Stimulated activated CD4-positive, alpha-beta T cell treated with anti-CD3 and anti-CD28 coated beads, Interleukin-15, amount 100 ng/mL, for 24 hours (primary cell): ENCODE measurements around the gene XRCC1.
"Not testable (repeated sequence)": the region's sequence is repeated elsewhere in the genome, so short reads cannot be mapped to it uniquely, and the experiment has no call there.

Experiments used
- DNase-seq: peaks from one replicate; pipeline ENCODE4 v3.0.0-alpha.2; 2020

Gene XRCC1

DNA sequence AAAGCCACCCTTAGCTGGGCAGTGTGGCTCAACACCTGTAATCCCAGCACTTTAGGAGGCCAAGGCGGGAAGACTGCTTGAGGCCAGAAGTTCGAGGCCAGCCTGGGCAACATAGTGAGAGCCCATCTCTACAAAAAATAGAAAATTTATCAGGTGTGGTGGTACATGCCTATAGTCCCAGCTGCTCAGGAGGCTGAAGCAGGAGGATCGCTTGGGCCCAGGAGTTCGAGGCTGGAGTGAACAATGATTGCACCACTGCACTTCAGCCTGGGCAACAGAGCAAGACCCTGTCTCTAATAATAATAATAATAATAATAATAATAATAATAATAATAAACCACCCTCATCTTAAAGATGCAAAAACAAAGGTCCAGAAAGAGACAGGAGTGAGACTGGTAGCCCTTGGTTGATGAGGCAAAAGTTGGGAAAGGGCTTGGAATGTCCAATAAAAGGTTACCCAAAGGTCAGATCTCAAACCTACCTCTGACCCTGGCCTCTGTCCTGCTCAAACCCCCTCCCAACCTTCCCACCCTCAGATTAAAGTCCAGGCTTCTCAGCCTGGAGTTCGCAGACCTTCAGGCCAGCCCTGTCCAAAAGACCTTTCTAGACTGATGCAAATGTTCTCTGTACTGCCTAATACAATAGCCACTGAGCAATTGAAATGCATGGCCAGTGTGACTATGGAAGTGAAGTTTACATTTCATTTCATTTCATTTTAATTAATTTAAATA lies 33.2 kb downstream of the XRCC1 start:
- DNase-seq = no peak

DNA sequence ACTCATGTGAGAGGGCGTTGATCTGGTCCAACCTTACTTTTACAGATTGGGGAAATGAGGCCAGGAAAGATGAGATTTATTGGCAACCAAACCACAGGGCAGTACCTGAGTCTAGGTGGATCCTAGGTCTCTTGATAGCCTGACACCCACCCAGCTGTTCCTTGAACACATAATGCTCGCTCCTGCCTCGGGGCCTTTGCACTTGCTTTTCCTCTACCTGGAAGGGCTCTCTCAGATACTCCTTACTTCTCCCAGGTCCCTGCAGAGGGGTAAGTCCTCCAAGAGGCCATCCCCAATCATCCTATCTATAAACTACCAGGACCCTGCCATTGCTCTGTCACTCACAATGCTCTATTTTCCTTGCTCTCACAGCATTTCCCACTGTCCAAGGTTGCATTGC lies 34.9 kb downstream of the XRCC1 start:
- no peak for DNase-seq

DNA sequence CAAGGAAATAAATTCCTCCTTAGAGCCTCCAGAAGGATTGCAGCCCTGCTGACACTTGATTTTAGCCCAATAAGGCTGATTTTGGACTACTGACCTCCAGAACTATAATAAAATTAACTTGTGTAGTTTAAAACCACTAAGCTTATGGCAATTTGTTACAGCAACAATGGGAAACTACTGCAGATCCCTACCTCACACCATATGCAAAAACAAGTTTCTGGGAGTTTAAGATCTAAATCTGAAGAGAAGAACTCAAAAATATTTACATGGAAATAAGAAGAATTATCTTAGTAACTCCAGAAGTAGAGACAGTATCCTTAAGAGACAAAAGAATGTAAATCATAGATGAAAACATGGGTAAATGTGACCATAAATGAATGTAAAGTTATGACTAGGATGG lies 36.4 kb downstream of the XRCC1 start:
- DNase-seq = no peak

DNA sequence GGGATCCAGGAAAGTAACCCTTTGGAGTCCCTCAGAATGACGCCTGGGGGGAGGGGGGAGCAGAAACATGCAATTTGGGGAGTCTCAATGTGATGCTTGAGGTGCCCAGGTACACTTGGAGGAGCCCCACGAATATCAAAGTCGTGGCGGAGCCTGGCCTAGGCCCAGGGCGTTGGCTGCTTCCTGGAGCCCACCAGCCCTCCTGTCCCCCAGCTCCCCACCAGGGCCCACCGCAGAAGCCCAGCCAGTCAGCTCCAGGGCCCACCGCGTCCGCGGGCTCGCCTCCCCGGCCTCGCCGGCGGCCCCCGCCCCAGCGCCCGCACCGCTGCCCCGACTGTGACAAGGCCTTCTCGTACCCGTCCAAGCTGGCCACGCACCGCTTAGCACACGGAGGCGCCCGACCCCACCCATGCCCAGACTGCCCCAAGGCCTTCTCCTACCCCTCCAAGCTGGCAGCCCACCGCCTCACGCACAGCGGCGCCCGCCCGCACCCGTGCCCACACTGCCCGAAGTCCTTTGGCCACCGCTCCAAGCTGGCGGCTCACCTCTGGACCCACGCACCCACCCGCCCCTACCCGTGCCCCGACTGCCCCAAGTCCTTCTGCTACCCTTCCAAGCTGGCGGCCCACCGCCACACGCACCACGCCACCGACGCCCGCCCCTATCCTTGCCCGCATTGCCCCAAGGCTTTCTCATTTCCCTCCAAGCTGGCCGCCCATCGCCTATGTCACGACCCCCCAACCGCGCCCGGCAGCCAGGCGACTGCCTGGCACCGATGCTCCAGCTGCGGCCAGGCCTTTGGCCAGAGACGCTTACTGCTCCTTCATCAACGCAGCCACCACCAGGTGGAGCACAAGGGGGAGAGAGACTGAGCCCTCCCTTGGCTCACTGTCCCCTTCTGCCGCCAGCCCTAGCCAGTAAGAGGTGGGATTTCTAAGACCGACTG lies 40.2 kb downstream of the XRCC1 start:
- peak; percentile 37 for DNase-seq

DNA sequence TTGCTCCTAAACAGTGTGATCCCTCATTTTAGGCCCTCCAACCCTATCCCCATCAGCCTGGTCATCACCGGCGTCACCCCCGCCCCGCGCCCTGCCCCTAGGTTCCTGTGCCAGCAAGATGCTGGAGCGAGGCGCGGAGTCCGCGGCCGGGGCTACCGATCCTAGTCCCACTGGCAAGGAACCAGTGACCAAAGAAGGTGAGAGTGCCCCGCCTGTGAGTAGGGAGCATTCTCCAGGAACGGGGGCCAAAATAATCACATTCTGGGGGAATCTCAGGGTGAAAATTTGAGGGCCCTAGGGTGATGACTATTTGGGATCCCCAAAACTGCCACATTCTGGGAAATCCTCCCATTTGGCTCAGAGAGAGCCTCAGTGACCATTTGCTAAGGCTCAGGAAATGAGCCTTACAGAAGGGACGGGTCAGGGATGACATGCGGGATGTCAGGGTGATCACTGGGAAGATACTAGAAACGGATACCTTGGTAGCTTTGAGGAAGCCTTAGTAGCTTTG lies 41.0 kb downstream of the XRCC1 start:
- DNase-seq = no peak

DNA sequence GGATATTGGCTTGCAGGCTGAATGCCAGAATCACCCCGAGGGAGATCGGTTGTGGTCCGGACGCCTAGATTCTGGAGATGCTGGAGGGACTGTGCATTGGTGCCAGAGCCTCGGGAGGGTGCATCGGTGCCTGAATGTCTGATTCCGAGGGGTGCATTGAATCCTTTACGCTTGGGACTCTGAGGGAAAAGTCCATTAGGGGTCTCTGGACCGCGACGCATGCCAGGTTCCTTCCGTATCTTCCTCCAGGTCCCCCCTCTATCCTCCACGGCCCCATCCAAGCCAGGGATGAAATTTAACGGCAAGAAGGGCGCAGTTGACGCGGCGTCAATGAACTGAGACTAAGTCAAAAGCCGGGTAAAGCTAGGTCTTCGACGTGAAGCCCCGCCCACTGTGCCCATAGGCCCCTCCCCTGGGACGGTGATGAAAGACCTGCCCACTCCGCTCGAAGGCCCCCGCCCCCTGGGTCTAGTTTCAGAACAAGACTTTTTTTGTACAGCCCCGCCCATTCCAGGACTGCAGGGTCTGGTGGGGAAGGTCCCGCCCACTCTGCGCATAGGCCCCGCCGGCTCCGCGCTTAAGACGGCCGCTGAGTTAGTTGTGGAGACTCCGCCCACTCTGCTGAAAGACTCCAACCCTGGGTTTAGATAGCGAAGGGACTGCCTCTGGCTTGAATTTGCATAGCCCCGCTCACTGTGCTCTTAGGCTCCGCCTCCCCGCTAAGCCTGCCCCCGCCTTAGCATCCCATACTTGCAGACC lies 41.6 kb downstream of the XRCC1 start:
- peak; percentile 97 for DNase-seq

DNA sequence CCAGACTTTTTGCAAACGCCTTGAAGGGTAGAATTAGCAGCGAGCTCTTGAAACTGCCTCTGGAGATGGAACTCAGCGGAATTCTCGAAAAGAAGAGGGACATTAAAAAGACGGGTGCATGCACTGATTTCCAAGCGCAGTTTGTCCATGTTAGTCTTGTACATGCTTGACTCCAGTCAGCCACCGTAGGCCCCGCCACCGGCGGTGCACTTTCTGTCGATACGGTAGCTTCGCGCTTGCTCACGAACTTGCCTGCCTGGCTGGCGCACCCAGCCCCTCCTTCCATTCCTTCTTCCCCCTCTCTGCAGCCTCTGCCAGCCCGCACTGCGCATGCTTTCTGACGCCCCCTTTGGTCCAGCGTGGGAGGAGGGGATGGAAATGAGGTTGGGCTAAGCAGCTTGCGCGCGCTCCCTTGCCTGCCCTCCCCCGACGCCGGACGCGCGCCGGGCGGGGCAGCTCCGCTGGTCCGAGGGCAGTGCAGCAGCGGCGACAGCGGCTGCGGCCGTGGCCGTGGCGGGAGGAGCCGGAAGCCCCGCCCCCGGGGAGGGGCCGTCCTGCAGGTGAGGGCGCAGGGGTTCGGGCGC lies 42.3 kb downstream of the XRCC1 start, which contains the start of gene ZNF575:
ZNF575 (plus strand) TSS at position 227 of the 584 bp plus-strand sequence. CDS start 1,235 bp downstream, outside the sequence.
- DNase-seq = peak; percentile 92

DNA sequence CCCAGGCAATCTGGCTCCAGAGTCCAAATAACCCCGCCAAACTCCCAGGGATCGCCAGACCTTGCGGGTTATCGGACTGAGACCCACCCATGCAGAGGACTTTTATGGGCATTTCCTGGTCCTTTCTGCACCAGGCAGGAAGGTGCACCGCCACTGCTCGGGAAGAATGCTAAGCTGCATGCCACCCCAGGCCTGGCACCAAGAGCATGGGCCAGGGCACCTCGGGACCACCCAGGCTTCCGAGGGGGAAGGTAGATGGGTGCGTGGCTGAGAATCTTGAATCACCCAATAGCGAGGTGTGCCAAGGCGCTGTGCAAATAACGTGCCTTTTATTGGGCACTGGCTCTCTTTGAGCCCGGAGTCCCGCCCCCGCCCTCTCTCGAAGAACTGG lies 42.8 kb downstream of the XRCC1 start:
- DNase-seq = no peak

DNA sequence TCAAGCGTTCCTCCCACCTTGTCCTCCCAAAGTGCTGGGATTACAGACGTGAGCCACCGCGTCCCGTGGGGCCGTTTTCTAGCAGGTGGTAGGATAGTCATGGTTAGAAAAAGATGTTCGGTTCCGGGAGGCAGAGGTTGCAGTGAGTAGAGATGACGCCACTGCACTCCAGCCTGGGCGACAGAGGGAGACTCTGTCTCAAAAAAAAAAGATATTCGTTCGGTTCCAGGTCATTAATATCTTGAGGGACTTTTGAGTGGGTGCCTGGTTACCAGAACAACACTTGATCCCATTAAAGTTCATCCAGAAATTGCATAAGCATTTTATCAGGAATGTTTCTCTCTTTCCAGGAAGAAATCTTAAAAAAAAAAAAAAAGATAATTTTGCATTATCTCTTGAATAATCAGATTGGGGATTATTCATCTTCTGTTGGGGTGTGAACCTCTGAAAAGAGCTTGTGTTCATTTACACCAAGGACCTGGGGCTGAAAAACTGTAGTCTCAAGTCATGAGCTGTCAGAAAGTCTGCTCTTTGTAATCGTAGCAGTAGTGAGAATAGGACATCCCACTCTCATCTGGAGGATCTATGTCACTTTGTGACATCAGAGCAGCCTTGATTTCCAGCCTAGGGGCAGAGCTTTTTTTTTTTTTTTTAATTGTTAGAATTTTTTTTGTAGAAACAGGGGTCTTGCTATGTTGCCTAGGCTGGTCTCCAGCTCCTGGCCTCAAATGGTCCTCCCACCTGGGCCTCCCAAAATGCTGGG lies 47.3 kb downstream of the XRCC1 start:
- peak; percentile 9 for DNase-seq

DNA sequence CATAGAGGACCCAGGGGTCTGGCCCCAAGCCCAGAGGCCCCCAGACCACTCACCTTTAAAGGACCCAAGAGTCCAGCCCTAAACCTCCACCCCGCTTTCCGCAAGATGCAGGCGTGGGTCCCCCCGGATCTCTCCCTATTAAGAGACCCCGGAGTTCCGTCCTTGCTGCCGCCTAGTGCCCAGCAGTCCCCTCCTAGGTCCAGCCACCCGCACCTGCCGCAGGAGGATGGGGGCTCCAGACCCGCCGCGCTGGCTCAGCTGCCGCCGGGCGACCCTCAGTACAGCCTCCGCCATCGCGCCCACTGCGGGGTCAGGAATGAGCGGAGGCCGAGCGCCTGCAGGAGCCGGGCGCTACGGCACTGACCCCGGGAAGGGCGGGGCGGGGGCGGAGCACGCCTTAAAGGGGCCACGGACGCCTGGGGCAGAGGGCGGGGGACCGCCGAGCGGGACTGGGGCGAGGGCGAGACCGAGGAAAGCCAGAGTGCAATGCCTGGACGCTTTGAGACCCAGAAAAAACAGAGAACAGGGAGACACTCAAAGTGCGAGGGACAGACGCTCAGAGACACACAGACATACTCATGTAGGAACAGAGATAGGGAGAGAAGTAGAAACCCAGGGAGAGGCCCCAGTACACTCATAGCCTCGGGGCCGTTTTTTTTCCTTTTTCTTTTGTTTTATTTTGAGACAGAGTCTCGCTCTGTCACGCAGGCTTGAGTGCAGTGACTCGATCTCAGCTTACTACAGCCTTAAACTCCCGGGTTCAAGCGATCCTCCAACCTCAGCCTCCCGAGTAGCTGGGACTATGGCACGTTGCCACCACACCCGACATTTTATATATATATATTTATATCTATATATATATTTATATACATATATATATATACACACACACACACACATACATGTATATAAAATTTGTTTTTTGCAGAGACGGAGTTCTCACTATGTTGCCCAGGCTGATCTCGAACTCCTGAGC lies 48.2 kb downstream of the XRCC1 start, which contains the start of gene ETHE1:
ETHE1 (minus strand) TSS at position 318 of the 976 bp plus-strand sequence; CDS start at position 294, 24 bp downstream.
- DNase-seq = peak; percentile 90

DNA sequence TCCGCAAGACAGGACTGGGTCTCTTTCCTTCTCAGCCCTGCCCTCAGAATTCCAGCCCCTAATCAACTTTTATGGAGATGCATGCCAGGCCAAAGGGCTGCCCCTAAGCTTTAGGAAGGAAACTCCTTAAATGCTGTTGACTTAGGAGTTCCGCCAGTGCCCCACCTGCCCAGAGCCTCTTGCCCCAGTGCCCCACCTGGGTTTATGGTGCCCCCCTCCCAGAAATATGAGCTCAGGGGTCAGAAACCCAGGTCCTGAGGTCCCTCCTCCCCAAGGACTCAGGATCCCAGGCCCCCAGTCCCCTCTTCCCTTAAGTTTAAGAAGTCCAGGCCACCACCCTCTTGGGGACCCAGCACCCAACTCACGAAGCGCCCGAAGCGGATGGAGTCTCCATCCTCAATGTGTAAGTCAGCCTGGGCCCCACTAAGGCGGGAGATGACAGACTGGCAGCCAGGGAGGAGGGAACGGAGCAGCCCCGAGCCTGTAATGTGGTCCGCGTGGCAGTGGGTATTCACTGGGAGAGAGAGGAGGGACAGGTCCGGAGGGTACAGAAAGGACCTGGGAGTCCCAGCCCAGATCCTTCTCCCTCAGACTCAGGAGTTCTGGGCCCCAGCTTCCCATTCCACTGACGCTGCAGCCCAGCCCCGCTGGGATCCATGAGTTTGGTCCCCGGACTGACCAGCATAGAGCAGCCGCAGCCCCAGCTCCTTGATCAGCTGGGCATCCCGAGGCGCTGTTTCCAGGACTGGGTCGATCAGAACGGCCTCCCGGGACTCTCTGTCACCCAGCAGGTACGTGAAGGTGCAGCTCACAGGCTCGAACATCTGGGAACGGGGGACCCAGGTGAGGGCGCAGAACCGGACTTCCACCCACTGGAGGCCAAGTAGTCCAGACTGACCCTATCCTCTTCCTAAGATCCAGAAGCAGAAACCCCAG lies 49.2 kb downstream of the XRCC1 start:
- peak; percentile 59 for DNase-seq

DNA sequence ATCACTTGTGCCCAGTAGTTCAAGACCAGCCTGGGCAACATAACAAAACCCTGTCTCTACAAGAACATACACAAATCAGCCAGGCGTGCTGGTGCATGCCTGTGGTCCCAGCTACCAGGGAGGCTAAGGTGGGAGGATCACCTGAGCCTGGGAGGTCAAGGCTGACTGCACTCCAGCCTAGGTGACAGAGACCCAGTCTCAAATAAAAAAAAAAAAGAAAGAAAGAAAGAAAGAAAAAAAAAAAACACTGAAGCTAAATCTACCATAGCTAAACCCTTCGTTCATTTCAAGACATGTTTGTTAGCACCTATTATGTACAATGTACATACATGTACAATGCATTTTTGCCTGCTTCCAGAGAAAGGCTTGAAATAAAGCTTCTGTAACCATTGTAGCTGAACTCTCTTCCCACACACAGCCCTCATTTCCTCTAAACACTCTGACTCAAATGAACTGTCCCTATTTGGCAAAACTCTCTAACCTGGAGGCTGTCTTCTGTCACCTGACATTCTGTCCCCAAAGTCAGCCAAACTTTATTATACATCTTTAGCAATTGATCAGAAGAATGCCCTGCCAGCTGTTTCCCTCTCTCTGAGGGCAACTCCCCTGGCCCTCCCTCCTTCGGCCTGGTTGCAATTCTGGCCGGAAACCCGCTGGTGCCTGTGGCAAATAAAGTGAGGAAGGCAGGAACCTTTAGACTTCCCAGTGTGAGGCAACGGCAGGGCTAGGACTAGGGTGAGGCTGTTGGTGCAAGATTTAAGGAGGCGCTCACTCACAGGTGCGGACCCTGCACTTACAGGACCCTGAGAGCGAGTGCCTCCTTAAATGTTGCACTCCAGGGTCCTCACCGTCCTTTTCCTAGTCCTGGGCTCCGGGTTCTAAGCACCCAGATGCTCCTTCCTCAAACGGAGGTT lies 50.1 kb downstream of the XRCC1 start:
- DNase-seq = peak; percentile 47

DNA sequence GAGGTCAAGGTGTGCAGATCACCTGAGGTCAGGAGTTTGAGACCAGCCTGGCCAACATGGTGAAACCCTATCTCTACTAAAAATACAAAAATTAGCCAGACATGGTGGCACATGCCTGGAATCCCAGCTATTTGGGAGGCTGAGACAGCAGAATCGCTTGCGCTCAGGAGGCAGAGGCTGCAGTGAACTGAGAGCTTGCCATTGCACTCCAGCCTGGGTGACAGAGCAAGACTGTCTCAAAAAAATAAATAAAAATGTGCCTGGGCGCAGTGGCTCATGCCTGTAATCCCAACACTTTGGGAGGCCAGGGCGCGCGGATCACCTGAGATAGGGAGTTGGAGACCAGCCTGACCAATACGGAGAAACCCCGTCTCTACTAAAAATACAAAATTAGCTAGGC lies 51.6 kb downstream of the XRCC1 start:
- DNase-seq = not testable (repeated sequence)

DNA sequence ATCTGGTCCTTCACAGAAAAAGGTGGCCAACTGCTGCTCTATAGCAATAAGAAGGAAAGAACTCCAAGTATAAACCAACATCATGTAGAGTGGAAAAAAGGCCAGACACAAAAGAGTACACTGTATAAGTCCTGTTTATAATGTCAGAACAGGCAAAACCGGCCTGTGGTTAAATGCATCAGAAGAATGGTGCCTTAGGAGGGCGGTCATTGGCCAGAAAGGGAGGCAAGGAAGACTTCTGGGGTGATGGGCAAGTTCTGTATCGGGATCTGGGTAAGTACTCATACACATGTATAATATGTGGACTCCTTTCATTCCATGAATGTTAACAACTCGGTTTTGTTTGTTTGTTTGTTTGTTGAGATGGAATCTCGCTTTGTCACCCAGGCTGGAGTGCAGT lies 52.4 kb downstream of the XRCC1 start:
- no peak for DNase-seq

DNA sequence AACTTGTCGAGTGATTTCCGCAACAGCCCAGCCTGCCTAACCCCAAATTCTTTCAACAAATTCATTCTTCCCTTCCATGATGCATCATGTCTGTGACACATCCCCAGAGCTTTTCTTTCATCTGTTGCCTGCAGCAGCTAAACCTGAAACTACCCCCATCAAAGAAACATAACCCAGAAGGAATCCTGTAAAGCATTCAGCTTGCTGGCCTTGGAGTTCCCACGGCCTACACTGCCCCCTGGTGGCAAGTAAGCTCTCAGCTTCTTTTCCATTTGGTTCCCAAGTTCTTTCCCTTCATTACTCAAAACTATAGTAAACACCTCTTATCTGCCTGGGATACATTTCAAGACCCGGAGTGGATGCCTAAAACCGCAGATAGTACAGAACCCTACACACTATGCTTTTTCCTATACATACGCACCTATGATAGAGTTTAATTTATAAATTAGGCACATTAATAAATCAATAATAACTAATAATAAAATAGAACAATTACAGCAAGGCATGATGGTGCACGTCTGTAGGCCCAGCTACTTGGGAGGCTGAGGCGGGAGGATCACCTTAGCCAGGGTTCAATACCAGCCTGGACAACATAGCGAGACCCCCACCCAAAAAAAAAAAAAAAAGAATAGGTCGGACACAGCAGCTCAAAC lies 55.8 kb downstream of the XRCC1 start:
- DNase-seq = peak; percentile 87

DNA sequence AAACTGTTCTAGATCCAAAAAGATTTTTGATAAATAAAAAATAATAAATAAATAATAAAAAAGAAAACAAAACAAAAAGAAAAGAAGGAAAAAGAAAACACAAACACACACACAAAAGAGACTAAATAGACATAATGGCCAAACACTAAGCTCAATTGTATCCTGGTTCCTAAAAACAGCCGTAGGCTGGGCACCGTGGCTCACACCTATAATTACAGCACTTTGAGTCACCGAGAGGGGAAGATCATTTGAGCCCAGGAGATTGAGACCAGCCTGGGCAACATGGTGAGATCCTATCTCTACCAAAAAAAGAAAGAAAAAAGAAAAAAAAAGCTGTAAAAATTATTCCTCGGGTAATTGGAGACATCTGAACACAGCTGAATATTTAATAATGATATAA lies 57.3 kb downstream of the XRCC1 start:
- DNase-seq = no peak

DNA sequence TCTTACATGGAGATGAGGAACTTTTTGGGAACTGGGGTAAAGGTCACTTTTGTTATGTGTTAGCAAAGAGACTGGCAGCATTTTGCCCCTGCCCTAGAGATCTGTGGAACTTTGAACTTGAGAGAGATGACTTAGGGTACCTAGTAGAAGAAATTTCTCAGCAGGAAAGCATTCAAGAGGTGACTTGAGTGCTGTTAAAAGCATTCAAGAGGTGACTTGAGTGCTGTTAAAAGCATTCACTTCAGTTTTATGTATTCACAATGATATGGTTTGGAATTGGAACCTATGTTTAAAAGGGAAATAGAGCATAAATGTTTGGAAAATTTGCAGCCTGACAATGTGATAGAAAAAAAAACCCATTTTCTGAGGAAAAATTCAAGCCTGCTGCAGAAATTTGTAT lies 62.9 kb downstream of the XRCC1 start:
- not testable (repeated sequence) for DNase-seq
